AG09319 (cell line): ENCODE data around the gene EPHB1.

Experiments used
- DNase-seq: peaks from one replicate; pipeline ENCODE4 v3.0.0-alpha.2; 2010; ENCODE audit warnings: low read depth; ENCODE audit errors: extremely low read depth
- CTCF ChIP-seq: IDR thresholded peaks from 2 replicates; pipeline ENCODE4 v1.5.1; 2011; ENCODE audit warnings: low read depth, mild to moderate bottlenecking, inconsistent platforms, low read length, moderate library complexity

Gene EPHB1

GRCh38 chr3:134928392-134928791 lies 133.3 kb downstream of the EPHB1 start:
- DNase-seq: no peak
- no peak for TF ChIP-seq CTCF

GRCh38 chr3:134928819-134929218 lies 133.8 kb downstream of the EPHB1 start:
- TF ChIP-seq CTCF: no peak
- DNase-seq: no peak

DNA sequence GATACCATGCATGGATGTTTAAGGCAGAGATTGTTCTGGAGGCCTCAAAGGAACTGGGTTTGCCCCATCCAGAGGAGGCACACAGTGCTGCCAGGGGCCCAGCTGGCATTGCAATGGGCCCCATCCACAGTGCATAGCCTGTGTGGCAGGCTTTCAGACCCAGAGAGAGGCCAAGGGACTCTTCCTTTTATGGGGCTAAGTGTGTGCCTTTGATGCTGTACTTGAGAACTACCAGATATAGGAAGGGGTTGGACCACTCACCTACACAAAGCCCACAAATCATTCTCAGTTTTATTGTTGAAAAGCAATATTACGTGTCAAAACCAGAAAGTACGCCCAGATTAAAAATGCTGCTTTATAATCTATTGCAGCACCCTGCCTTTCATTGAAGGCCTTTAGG lies 134.9 kb downstream of the EPHB1 start:
- no peak for TF ChIP-seq CTCF

DNA sequence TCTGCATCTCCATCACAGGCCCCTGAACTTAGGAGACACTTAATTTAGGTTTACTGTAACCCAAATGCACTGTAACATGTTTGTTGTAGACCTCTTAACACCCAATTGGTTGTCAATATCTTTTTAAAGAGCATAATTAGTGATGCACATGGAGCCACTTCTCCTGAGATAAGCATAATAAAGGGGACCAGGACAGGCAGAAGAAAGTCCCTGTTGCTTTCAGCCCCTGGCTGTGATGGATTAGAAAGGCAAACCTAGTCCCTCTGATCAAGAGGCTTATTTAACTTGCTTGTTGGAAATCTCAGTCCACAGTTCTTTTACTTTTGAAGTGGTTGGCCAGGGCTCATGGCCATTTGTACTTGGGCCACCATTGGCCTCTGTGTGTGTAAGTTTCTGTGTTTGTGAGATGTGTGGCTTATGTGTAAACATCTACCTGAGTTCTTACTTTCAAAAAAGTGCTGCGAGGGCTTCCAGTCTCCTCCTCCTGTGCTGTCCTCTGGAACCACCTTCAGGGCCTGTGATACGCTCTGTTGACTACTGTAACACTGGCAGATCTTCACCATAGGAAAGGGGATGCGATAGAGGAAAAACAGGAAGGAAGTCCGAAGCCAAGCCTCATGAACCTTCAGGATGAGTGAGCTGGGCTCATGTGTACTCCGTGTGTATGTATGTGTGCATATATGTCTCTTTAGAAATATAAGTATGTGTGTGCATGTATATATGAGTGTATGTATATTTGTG lies 136.2 kb downstream of the EPHB1 start:
- no peak for TF ChIP-seq CTCF
- DNase-seq: no peak

More for the DNA sequence above, 134.9 kb downstream of the EPHB1 start:
- DNase-seq: no peak

DNA sequence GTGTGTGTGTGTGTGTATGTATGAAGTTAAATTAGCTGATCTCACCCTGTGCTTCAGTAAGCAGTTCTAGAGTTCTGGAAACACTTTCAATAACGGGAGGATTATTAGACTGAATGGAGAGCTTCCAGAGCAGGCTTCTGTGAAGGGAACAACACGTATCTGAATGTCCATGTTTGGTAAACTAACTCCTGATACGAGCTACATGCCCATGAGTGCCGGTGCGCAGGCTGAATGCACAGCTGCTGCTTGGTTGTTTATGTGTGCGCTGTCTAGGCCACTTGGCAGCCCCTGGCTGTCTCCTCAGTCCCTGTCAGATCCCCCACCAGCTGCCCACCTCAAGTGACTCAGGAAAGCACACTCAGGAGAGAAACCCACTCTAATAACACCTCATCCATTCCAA lies 137.0 kb downstream of the EPHB1 start:
- DNase-seq: no peak
- no peak for TF ChIP-seq CTCF

DNA sequence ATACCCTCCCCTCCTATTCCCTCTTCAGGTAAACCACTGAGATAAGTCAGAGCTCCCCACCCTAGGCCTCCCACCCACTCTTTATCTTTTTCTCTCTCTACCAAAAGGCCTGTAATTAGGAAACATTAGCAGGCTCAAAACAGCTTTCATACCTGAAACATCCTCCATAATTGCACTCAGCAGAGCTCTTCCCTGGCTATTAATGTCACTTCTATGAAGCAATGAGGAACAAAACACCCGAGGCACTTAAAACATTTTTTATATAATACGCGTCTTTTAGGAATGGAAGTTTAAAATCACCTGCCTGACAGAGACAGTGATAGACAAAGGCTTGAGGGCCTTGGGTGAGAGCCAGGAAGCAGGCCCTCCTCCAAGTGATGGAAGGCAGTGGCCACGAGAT lies 138.9 kb downstream of the EPHB1 start:
- no peak for DNase-seq
- TF ChIP-seq CTCF: no peak

DNA sequence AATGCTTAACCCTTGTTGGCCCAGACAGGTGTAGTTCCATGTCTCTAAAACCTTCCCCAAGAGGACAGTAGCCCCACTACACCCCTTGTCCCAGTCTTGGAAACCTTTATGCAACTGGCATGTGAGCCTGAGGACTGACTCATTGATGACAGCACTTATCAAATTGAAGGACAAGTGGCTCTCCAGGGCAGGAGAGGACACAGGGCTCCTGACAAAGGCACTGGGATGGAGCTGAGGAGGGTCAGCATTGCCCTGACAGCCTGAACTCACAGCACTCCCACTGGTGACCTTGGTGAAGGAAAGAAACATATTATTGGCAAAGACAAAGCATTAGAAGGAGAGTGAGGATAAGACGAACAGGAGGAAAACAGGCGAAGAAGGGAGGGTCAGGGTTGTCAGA lies 139.9 kb downstream of the EPHB1 start:
- DNase-seq: no peak
- TF ChIP-seq CTCF: no peak
